GM06990 (cell line): ENCODE results near the gene ATG101.

Experiments used
- DNase-seq: peaks from one replicate; pipeline ENCODE4 v3.0.0-alpha.2; 2011; ENCODE audit not compliant: insufficient read length; ENCODE audit errors: extremely low read depth
- H3K27me3 ChIP-seq: replicated peaks from 2 replicates; pipeline ENCODE4 v1.6.0; 2011; ENCODE audit warnings: low read length; ENCODE audit not compliant: control insufficient read depth, insufficient read depth
- H3K36me3 ChIP-seq: 2 replicates; pipeline ENCODE4 v1.5.1; 2011; ENCODE audit warnings: low read length; ENCODE audit not compliant: control insufficient read depth, insufficient read depth
- H3K4me3 ChIP-seq: replicated peaks from 2 replicates; pipeline ENCODE4 v1.5.1; 2011; ENCODE audit warnings: low read depth, mild to moderate bottlenecking, control low read depth, low read length
- TF ChIP-seq, protein P1 (sequence below): IDR thresholded peaks from 2 replicates; pipeline ENCODE4 v1.5.1; 2011; ENCODE audit warnings: low read length, control low read depth, mild to moderate bottlenecking, inconsistent platforms; ENCODE audit not compliant: insufficient read depth, poor library complexity, severe bottlenecking

ATG101 gene

GRCh38 chr12:52043386-52044212 lies 26.2 kb upstream of the ATG101 start:
- H3K36me3 ChIP-seq = no peaks in the 10 kb centered on the region
- TF ChIP-seq, protein P1, sequence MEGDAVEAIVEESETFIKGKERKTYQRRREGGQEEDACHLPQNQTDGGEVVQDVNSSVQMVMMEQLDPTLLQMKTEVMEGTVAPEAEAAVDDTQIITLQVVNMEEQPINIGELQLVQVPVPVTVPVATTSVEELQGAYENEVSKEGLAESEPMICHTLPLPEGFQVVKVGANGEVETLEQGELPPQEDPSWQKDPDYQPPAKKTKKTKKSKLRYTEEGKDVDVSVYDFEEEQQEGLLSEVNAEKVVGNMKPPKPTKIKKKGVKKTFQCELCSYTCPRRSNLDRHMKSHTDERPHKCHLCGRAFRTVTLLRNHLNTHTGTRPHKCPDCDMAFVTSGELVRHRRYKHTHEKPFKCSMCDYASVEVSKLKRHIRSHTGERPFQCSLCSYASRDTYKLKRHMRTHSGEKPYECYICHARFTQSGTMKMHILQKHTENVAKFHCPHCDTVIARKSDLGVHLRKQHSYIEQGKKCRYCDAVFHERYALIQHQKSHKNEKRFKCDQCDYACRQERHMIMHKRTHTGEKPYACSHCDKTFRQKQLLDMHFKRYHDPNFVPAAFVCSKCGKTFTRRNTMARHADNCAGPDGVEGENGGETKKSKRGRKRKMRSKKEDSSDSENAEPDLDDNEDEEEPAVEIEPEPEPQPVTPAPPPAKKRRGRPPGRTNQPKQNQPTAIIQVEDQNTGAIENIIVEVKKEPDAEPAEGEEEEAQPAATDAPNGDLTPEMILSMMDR = no peak
- H3K4me3 ChIP-seq = no peak overlapping the region
- H3K27me3 ChIP-seq = no peaks in the 10 kb centered on the region
- DNase-seq = no peak

DNA sequence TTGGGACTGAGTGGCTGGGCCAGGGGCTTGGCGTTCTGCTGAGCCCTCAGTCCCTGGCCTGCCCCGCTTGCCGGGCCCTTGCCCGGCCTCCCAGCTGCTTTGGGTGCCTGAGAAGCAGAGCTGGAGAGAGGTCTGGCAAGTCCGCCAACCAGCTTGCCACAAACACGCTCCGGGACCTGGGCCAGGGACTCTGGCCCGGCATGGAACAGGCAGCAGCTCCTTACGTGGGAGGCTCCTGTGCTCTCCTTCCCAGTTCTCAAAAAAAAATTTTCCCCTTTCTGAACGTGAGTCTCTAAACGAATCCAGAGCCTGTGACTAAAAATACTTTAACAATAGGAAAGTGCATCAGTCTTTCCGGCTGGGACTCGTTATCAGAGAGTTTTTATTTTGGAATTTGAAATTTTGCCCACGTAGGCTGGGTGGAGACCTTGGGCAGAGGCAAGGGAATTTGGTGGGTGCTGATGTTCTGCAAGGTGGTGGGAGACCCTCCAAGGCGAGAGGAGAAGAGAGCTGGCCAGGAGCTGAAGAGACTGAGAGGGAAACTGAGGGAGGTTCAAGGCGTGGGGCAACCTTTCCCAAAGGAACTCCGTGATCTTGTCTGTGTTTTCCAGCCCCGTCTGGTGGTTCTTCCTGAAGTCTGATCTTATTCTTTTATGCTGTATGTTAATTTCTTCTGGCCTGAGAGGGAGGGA lies 25.3 kb upstream of the ATG101 start:
- Histone ChIP-seq H3K27me3 (no peaks in the 10 kb centered on the region), H3K36me3 (no peaks in the 10 kb centered on the region), H3K4me3 (no peak overlapping the region)
- DNase-seq = no peak
- TF ChIP-seq, protein P1 = no peak

DNA sequence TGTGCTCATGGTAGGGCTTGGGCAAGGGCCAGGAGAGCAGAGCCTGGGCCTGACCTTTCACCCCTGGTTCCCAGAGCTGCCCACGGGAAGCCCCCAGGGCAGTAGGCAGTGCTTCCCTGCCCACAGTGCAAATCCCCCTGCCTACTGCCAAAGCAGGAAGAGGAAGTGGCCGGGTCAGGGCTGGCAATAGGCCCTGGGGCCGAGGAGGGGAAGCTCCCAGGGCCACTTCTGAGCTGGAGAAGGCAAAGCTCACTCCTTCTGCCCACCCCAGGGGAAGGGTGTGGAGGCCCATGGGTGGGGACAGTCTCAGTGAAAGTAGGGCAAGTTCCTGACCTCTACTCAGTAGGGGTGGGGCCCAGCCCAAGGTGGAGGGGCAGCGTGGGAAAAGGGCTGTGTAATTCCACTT lies 24.0 kb upstream of the ATG101 start:
- TF ChIP-seq, protein P1 = no peak
- no peak overlapping the region for H3K4me3 ChIP-seq

GRCh38 chr12:52046859-52047258 lies 22.9 kb upstream of the ATG101 start:
- no peaks in the 10 kb centered on the region for H3K36me3 ChIP-seq
- TF ChIP-seq, protein P1 = no peak
- H3K27me3 ChIP-seq = no peaks in the 10 kb centered on the region
- no peak overlapping the region for H3K4me3 ChIP-seq
- DNase-seq = no peak

More for the DNA sequence above, 24.0 kb upstream of the ATG101 start:
- no peak for DNase-seq
- H3K36me3 ChIP-seq = no peaks in the 10 kb centered on the region
- no peaks in the 10 kb centered on the region for H3K27me3 ChIP-seq

DNA sequence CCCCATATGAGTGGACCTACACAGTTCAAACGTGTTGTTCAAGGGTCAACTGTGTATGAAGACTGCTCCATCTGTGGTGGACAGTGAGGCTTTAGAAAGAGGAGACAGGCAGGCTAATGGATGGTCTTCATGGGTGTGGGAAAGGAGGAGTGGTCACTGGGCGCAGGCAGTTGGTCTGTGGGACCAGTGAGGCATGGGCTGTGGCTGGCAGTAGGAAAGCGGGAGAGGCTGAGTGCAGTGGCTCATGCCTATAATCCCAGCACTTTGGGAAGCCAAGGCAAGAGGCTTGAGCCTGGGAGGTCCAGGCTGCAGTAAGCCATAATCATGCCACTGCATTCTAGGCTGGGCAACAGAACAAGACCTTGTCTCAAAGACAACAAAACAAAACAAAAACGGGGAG lies 20.5 kb upstream of the ATG101 start:
- DNase-seq = no peak
- H3K36me3 ChIP-seq = no peaks in the 10 kb centered on the region
- no peak overlapping the region for H3K4me3 ChIP-seq
- H3K27me3 ChIP-seq = no peaks in the 10 kb centered on the region
- TF ChIP-seq, protein P1 = no peak
